HEK293T (cell line): ENCODE results near the gene HBP1.

ENCODE experiments used
- CTCF ChIA-PET: fragments of 350-600 bp; formaldehyde crosslinking; extraction: SDS; loops from one replicate; lab custom pipeline; 2021; ENCODE audit warnings: antibody characterized with exemption, inconsistent platforms; lab: Yijun Ruan, JAX
- POLR2A ChIA-PET: fragments of 350-600 bp; formaldehyde crosslinking; extraction: SDS; loops from one replicate; lab custom pipeline; 2020; ENCODE audit warnings: antibody characterized with exemption, inconsistent platforms; lab: Yijun Ruan, JAX
- DNase-seq: peaks from one replicate; pipeline ENCODE4 v3.0.0; 2012; ENCODE audit warnings: mixed read lengths; ENCODE audit errors: extremely low spot score
- ARNT ChIP-seq: fragments of 450-650 bp; IDR thresholded peaks from 2 replicates; pipeline ENCODE4 v1.6.1; 2017; ENCODE audit warnings: mild to moderate bottlenecking
- BHLHE40 ChIP-seq: fragments of 450-650 bp; IDR thresholded peaks from 2 replicates; pipeline ENCODE4 v1.6.1; 2016; ENCODE audit warnings: mild to moderate bottlenecking, moderate library complexity, borderline replicate concordance
- CTBP1 ChIP-seq: fragments of 450-650 bp; IDR thresholded peaks from 2 replicates; pipeline ENCODE4 v1.6.1; 2016; ENCODE audit warnings: borderline replicate concordance
- ELF4 ChIP-seq: fragments of 450-650 bp; IDR thresholded peaks from 2 replicates; pipeline ENCODE4 v1.6.1; 2017; ENCODE audit warnings: antibody characterized with exemption
- FOXA1 ChIP-seq: fragments of 450-650 bp; IDR thresholded peaks from 2 replicates; pipeline ENCODE4 v1.6.1; 2016; ENCODE audit warnings: mild to moderate bottlenecking
- FOXK2 ChIP-seq: fragments of 450-650 bp; IDR thresholded peaks from 2 replicates; pipeline ENCODE4 v1.6.1; 2016; ENCODE audit warnings: mild to moderate bottlenecking
- FOXM1 ChIP-seq: fragments of 450-650 bp; IDR thresholded peaks from 2 replicates; pipeline ENCODE4 v1.6.1; 2017; ENCODE audit warnings: mild to moderate bottlenecking, borderline replicate concordance
- HDGF ChIP-seq: fragments of 450-650 bp; IDR thresholded peaks from 2 replicates; pipeline ENCODE4 v1.6.1; 2017; ENCODE audit warnings: antibody characterized with exemption, borderline replicate concordance
- L3MBTL2 ChIP-seq: fragments of 450-650 bp; conservative IDR thresholded peaks from 2 replicates; pipeline ENCODE4 v1.6.1; 2016; ENCODE audit warnings: mild to moderate bottlenecking
- LEF1 ChIP-seq: fragments of 450-650 bp; IDR thresholded peaks from 2 replicates; pipeline ENCODE4 v1.6.1; 2017; ENCODE audit warnings: mild to moderate bottlenecking, borderline replicate concordance
- NFRKB ChIP-seq: fragments of 450-650 bp; IDR thresholded peaks from 2 replicates; pipeline ENCODE4 v1.6.1; 2016; ENCODE audit warnings: mild to moderate bottlenecking, moderate library complexity
- PKNOX1 ChIP-seq: fragments of 450-650 bp; IDR thresholded peaks from 2 replicates; pipeline ENCODE4 v1.6.1; 2016
- SP1 ChIP-seq: fragments of 450-650 bp; IDR thresholded peaks from 2 replicates; pipeline ENCODE4 v1.6.1; 2017
- SUZ12 ChIP-seq: fragments of 450-650 bp; IDR thresholded peaks from 2 replicates; pipeline ENCODE4 v1.6.1; 2016; ENCODE audit warnings: mild to moderate bottlenecking
- TARDBP ChIP-seq: fragments of 450-650 bp; IDR thresholded peaks from 2 replicates; pipeline ENCODE4 v1.6.1; 2016
- ZNF384 ChIP-seq: fragments of 450-650 bp; IDR thresholded peaks from 2 replicates; pipeline ENCODE4 v1.6.1; 2016

Gene HBP1

GRCh38 chr7:107145067-107145838 lies 23.6 kb upstream of the HBP1 start:
- ChIA-PET POLR2A (no interaction called here), CTCF (no interaction called here)
- TF ChIP-seq ELF4 (no peak), BHLHE40 (no peak), ARNT (no peak), FOXK2 (no peak), TARDBP (no peak), L3MBTL2 (no peak), CTBP1 (no peak), HDGF (no peak), PKNOX1 (no peak), LEF1 (no peak), NFRKB (no peak), SUZ12 (no peak), ZNF384 (no peak), FOXA1 (no peak), SP1 (no peak), FOXM1 (no peak)
- DNase-seq = no peak

GRCh38 chr7:107147464-107148393 lies 21.1 kb upstream of the HBP1 start:
- ChIA-PET POLR2A (no interaction called here), CTCF (interaction anchor here (0.6 to 4.9 kb wide), 9 partner anchors 9 to 718 kb away, joined by 3 to 29 read pairs (median 3); no protein-coding TSS in a partner anchor)
- peak; percentile 37 for DNase-seq
- TF ChIP-seq SP1 = no peak

- POLR2A ChIA-PET = no interaction called here
- DNase-seq = no peak
- TF ChIP-seq BHLHE40 = no peak
- TF ChIP-seq ARNT = no peak
- TF ChIP-seq ELF4 = no peak
- no peak for TF ChIP-seq PKNOX1
- no peak for TF ChIP-seq LEF1
- no peak for TF ChIP-seq FOXM1
- no peak for TF ChIP-seq ZNF384
- no peak for TF ChIP-seq L3MBTL2
- TF ChIP-seq FOXK2 = no peak
- no peak for TF ChIP-seq TARDBP
- TF ChIP-seq FOXA1 = no peak
- TF ChIP-seq SP1 = no peak
- no peak for TF ChIP-seq SUZ12
- no peak for TF ChIP-seq NFRKB
- TF ChIP-seq HDGF = no peak
- TF ChIP-seq CTBP1 = no peak
- CTCF ChIA-PET = interaction anchor here (0.6 to 4.9 kb wide), 5 partner anchors 20 to 415 kb away, joined by 3 to 29 read pairs (median 3); partner anchors contain the start of gene HBP1
Observed at GRCh38 chr7:107148721-107149120, 20.1 kb upstream of the HBP1 start.

GRCh38 chr7:107149863-107150262 lies 18.9 kb upstream of the HBP1 start:
- TF ChIP-seq BHLHE40 (no peak), ELF4 (no peak), NFRKB (no peak), ZNF384 (no peak), SUZ12 (no peak), FOXK2 (no peak), SP1 (no peak), CTBP1 (no peak), L3MBTL2 (no peak), TARDBP (no peak), PKNOX1 (no peak), FOXM1 (no peak), FOXA1 (no peak), ARNT (no peak), HDGF (no peak), LEF1 (no peak)
- POLR2A ChIA-PET = interaction anchor here (1.0 kb wide), 1 partner anchor 19 kb away, joined by 3 read pairs; the partner anchor contains the start of gene HBP1
- CTCF ChIA-PET = interaction anchor here (1.6 to 4.9 kb wide), 2 partner anchors 102 to 203 kb away, joined by 7 to 29 read pairs; no protein-coding TSS in a partner anchor
- no peak for DNase-seq

GRCh38 chr7:107150375-107151073 lies 18.3 kb upstream of the HBP1 start:
- DNase-seq = peak; percentile 17
- ChIA-PET POLR2A (interaction anchor here (1.0 kb wide), 1 partner anchor 18 kb away, joined by 3 read pairs; the partner anchor contains the start of gene HBP1), CTCF (interaction anchor here (0.9 to 4.9 kb wide), 3 partner anchors 102 to 203 kb away, joined by 5 to 29 read pairs (median 7); no protein-coding TSS in a partner anchor)
- peak; percentile 75 for TF ChIP-seq ZNF384
- no peak for TF ChIP-seq HDGF
